ENCODE measurements around the gene PRR5.
"Not testable (repeated sequence)": the region's sequence is repeated elsewhere in the genome, so short reads cannot be mapped to it uniquely, and the experiment has no call there.

PRR5 gene

DNA sequence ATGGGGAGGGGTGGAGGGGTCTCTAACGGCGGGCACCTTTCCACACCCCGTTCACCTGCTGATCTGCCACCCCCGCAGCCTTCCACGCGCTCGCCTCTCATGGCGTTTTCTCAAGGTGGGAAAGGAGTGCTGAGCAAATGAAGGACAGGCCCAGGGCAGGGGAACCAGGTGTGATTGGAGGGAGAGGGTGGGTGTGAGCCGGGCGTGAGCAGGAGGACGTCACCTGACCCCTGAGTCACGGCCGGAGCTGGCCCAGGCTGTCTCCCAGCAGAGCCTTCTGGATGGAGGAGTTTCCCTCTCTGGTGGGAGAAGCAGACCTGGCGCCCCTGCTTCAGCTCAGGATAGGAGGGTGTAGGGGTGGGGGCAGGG is 36.3 kb downstream of the PRR5 start:
- H3K4me1 Mint-ChIP-seq (ENCODE audit: low read depth), result peaks cover 3% of the 10 kb centered on the region
- H3K9me3 Mint-ChIP-seq (ENCODE audit: low read depth), result no peaks in the 10 kb centered on the region
- H3K27ac Mint-ChIP-seq, result no peak overlapping the region
- no peak overlapping the region for H3K4me3 Mint-ChIP-seq
- H3K27me3 Mint-ChIP-seq, result no peaks in the 10 kb centered on the region
- no peaks in the 10 kb centered on the region for H3K36me3 Mint-ChIP-seq

DNA sequence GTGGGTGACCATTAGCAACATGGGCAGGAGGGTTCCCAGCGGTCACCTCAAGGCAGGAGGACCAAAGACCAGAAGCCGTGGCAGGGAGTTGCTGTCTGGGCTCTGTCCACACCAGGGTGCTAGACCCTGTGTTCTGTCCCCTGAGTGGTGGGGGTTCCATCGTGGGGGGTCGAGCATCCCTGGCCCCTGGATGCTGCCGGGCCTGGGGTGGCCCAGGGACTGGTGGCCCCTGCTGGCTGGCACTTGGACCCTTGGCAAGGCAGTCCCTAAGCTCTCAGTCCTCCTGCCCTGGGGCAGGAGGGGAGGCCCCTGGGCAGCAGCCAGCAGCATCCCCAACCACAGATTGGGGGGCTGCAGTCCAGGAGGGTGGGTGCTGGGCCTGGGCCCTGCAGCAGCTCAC is 37.0 kb downstream of the PRR5 start:
- no peaks in the 10 kb centered on the region for H3K9me3 Mint-ChIP-seq (ENCODE audit: low read depth)
- H3K27ac Mint-ChIP-seq, result no peak overlapping the region
- H3K4me3 Mint-ChIP-seq, result no peak overlapping the region
- H3K4me1 Mint-ChIP-seq (ENCODE audit: low read depth), result peaks cover 3% of the 10 kb centered on the region
- H3K27me3 Mint-ChIP-seq, result no peaks in the 10 kb centered on the region
- H3K36me3 Mint-ChIP-seq, result no peaks in the 10 kb centered on the region

DNA sequence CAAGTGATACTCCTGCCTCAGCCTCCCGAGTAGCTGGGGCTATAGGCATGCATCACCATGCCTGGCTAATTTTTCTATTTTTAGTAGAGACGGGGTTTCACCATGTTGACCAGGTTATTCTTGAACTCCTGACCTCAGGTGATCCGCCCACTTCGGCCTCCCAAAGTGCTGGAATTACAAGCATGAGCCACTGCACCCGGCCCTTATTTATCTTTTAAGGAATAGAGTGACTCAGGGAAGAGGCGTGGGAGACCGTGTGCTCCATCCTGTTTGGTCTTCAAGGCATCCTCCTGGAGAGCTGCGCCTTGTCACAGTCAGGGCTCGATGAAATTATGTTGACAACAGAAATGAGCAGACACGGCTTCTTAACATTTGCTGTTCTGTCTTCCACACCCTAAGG is 37.7 kb downstream of the PRR5 start:
- H3K4me3 Mint-ChIP-seq, H3K27me3 Mint-ChIP-seq, H3K36me3 Mint-ChIP-seq: not testable (repeated sequence)

DNA sequence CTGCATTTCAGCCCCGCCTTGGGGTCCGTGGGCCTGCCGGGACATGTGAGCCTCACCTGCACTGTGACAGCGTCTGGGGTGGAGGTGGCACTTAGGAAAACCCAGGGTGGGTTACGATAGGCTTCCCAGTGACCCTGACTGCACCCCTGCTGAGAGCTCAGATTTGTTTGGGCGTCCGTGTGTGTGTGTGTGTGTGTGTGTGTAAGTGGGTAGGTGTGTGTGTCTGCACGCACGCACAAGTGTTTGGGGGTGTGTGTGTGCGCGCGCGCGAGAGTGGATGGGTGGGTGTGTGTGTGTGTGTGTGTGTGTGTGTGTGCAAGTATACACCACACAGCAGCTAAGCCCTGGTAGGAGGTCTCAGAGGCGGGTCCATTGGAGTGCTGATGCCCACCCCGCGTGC is 38.3 kb downstream of the PRR5 start:
- no peak overlapping the region for H3K27ac Mint-ChIP-seq

More for the DNA sequence above, 37.7 kb downstream of the PRR5 start:
- not testable (repeated sequence) for H3K9me3 Mint-ChIP-seq (ENCODE audit: low read depth); H3K27ac Mint-ChIP-seq; H3K4me1 Mint-ChIP-seq (ENCODE audit: low read depth)

DNA sequence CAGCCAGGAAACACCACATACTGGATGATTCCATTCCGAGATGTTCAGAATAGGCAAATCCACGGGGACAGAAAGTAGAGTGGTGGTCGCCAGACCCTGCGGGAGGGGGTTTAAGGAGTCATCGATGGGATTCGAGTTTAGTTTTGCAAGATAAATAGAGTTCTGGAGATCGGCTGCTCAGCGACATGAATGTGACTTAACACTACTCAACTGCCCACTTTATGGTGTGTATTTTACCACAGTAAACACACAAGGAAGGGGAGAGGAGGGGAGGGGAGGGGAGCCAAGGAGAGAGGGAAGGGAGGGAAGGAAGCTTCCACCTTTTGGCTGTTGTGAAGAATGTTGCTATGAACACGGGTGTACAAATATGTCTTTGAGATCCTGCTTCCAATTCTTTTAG is 39.9 kb downstream of the PRR5 start:
- no peaks in the 10 kb centered on the region for H3K36me3 Mint-ChIP-seq
- H3K4me1 Mint-ChIP-seq (ENCODE audit: low read depth), result peaks cover 2% of the 10 kb centered on the region
- H3K27ac Mint-ChIP-seq, result no peak overlapping the region
- H3K4me3 Mint-ChIP-seq, result no peak overlapping the region
- H3K9me3 Mint-ChIP-seq (ENCODE audit: low read depth), result no peaks in the 10 kb centered on the region
- no peaks in the 10 kb centered on the region for H3K27me3 Mint-ChIP-seq

More for the DNA sequence above, 38.3 kb downstream of the PRR5 start:
- peaks cover 3% of the 10 kb centered on the region for H3K4me1 Mint-ChIP-seq (ENCODE audit: low read depth)
- H3K4me3 Mint-ChIP-seq, result no peak overlapping the region
- no peaks in the 10 kb centered on the region for H3K27me3 Mint-ChIP-seq
- H3K9me3 Mint-ChIP-seq (ENCODE audit: low read depth), result no peaks in the 10 kb centered on the region
- H3K36me3 Mint-ChIP-seq, result no peaks in the 10 kb centered on the region

DNA sequence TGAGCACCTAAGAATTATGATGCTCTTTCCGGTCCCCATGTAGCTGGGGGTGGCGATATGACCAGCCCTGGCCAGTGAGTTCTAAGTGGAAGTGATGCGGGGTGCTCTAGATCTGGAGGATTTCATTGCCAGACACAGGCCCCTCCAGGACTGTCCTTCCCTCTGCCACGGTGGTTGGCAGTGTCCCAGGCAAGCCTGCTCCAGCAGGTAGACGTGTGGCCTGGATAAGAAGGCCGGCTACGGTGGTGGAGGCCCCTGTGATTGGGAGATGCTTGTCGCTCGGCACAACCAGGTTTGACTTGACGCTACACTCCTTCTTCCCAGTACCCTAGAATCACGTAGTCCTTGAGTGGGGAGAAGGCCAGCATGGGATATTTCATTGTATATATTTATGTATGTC is 41.2 kb downstream of the PRR5 start:
- H3K27me3 Mint-ChIP-seq, result no peaks in the 10 kb centered on the region
- no peak overlapping the region for H3K27ac Mint-ChIP-seq
- peaks cover 2% of the 10 kb centered on the region for H3K4me1 Mint-ChIP-seq (ENCODE audit: low read depth)
- H3K4me3 Mint-ChIP-seq, result no peak overlapping the region
- no peaks in the 10 kb centered on the region for H3K36me3 Mint-ChIP-seq
- H3K9me3 Mint-ChIP-seq (ENCODE audit: low read depth), result no peaks in the 10 kb centered on the region

DNA sequence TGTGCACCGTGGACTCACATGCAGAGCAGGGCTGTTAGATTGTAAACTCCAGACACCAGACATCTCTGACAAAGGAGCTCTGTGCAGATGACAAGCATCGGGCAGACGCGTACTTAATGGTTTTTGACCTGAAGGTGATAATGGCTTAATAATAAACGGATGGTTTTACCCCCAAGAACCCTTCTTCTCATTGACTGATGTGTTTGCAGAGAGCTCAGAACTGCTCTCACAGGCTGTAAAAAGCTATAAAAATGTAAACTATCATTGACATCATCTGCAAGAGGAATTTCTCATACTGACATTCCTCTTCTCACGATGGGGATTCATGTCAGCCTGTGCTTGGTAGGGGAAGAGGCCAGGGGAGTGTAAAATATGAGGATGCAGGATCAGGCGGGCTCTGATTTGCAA is 41.8 kb downstream of the PRR5 start:
- Mint-ChIP-seq H3K9me3 (ENCODE audit: low read depth) (no peaks in the 10 kb centered on the region), H3K4me1 (ENCODE audit: low read depth) (peaks cover 2% of the 10 kb centered on the region), H3K27ac (no peak overlapping the region)

DNA sequence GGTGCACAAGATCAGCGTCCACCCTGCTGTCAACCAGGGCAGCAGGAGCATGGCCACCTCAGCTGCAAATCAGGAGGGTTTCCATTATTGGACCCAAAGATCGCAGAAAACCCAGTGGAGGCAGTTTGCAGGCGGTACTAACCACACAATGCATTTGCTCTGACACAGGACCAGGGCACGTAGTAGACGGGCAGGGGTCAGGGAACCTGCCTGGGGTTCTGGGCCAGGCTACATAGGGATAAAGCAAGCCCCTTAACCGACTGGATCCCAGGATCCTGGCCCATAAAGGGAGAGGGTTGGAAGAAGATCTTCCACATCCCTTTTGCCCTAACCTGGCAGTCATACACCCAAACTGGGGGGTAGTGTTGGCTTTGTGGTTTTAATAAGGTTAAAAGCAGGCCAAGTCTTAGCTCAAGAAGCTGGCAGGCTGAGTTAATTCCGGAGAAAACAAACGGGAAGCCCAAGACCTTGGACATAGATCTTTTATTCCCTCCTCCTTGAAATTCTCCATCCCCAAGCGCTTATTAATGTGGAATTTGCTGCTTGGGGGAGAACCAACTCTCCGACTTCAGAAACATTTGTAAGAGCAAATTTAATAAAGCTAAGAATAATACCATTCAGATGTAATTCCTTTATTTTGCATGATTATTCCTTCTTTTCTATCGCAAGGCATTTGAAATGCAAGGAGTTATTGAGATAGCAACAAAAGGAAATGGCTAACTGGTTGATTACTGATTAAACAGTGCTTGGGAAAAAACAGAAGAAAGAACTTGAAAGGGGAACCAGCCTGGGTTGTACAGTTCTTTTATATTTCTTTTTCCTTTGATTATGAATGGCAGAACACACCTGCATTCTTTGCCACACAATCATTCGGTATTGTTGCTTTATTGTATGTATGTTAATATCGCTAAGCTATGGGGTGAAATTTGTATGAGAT is 44.1 kb downstream of the PRR5 start:
- Mint-ChIP-seq H3K9me3 (ENCODE audit: low read depth) (no peaks in the 10 kb centered on the region), H3K36me3 (no peaks in the 10 kb centered on the region), H3K27me3 (peaks cover 3% of the 10 kb centered on the region), H3K4me3 (no peak overlapping the region), H3K27ac (no peak overlapping the region), H3K4me1 (ENCODE audit: low read depth) (peaks cover 2% of the 10 kb centered on the region)

More for the DNA sequence above, 41.8 kb downstream of the PRR5 start:
- H3K27me3 Mint-ChIP-seq, result no peaks in the 10 kb centered on the region
- no peak overlapping the region for H3K4me3 Mint-ChIP-seq
- H3K36me3 Mint-ChIP-seq, result no peaks in the 10 kb centered on the region

DNA sequence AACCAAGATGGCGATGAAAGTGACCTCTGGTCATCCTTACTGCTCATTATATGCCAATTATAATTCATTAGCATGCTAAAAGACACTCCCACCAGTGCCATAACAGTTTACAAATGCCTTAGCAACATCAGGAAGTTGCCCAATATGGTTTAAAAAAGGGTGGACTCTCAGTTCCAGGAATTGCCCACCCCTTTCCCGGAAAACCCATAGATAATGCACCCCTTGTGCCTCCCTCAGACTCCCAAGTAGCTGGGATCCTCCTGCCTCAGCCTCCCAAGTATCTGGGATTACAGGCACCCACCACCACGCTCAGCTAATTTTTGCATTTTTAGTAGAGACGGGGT is 45.8 kb downstream of the PRR5 start:
- H3K36me3 Mint-ChIP-seq; H3K4me3 Mint-ChIP-seq; H3K27me3 Mint-ChIP-seq; H3K27ac Mint-ChIP-seq; H3K4me1 Mint-ChIP-seq (ENCODE audit: low read depth); H3K9me3 Mint-ChIP-seq (ENCODE audit: low read depth): not testable (repeated sequence)

DNA sequence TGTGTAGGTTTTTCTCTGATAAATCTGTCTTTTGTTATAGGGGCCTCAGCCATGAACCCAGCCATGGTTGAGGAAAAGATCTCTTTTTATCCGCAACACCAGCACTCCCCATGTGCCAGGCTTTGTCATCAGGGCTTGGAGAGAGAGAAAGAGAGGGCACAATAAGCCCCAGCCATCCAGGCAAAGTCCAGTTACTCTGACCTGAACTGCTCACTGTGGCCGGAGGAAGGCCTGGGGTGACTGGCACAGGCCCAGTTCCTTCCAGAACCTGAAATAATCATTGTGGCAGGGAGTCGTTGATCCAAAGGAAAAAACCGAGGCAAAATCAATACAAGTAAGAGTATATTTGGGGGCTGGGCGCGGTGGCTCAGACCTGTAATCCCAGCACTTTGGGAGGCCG is 46.5 kb downstream of the PRR5 start:
- Mint-ChIP-seq H3K4me3 (no peak overlapping the region), H3K4me1 (ENCODE audit: low read depth) (peaks cover 8% of the 10 kb centered on the region), H3K27ac (no peak overlapping the region), H3K9me3 (ENCODE audit: low read depth) (no peaks in the 10 kb centered on the region), H3K36me3 (no peaks in the 10 kb centered on the region), H3K27me3 (peaks cover 3% of the 10 kb centered on the region)

DNA sequence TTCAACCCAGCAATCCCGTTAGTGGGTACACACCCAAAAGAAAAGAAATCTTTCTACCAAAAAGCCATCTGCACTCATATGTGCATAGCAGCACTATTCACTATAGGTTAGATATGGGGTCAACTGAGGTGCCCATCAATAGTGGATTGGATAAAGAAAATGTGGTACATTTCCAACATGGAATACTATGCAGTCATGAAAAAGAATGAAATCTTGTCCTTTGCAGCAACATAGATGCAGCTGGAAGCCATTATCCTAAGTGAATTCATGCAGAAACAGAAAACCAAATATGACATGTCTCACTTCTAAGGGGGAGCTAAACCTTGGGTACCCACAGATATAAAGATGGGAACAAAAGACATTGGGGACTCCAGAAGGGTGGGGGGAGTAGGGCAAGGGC is 48.5 kb downstream of the PRR5 start:
- Mint-ChIP-seq H3K9me3 (ENCODE audit: low read depth) (no peaks in the 10 kb centered on the region), H3K4me1 (ENCODE audit: low read depth) (peaks cover 8% of the 10 kb centered on the region), H3K27ac (no peak overlapping the region), H3K36me3 (no peaks in the 10 kb centered on the region), H3K4me3 (no peak overlapping the region), H3K27me3 (peaks cover 12% of the 10 kb centered on the region)

DNA sequence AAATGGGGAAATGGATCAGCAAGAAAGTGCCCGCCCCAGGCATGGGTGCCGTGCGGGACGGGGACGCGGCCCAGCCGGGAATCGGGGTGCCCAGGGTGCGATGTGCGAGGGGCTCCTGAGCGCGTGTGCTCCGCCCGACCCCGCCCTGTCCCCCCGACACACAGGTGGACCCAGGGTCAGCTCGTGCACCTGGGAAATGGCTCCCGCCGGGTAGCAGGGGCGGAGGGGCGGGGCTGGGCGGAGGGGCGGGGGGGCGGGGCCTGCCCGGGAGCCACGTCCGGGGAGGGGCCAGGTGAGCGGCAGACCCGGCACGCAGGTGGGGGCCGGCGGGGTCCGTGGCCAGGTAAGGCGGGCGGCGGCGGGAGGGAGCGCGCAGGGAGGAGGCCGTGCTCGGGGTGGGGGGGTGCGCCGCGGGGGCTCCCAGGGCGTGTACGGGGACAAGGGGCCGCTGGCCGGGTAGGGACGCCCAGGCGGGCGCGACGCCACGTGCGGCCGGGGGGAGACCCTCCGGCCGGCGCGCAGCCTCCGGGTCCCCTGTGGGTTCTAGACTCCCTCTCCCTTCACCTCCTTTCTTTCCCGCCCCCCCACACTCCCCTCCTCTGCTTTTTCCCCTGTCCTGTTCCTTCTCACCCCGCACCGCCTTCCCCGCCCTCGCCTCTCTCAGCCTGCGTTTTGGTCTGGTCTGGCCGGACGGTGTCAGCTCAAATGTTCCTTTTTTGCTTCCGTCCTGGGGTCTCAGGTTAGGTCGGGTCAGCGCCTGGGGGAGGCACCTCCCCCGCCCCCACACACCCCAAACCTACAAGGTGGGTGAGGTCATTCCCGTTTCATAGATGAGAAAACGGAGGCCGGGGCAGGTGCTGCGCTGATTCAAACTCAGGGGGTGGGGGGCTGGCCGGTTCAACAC is 50.5 kb downstream of the PRR5 start, which contains the start of gene ARHGAP8:
TSS of gene ARHGAP8 (plus strand) at position 291 of the 904 bp plus-strand sequence. CDS start 33,953 bp downstream, outside the sequence.
- Mint-ChIP-seq H3K4me3 (peak within 1 kb of the TSS; percentile 78), H3K27ac (no peak within 1 kb of the TSS)

DNA sequence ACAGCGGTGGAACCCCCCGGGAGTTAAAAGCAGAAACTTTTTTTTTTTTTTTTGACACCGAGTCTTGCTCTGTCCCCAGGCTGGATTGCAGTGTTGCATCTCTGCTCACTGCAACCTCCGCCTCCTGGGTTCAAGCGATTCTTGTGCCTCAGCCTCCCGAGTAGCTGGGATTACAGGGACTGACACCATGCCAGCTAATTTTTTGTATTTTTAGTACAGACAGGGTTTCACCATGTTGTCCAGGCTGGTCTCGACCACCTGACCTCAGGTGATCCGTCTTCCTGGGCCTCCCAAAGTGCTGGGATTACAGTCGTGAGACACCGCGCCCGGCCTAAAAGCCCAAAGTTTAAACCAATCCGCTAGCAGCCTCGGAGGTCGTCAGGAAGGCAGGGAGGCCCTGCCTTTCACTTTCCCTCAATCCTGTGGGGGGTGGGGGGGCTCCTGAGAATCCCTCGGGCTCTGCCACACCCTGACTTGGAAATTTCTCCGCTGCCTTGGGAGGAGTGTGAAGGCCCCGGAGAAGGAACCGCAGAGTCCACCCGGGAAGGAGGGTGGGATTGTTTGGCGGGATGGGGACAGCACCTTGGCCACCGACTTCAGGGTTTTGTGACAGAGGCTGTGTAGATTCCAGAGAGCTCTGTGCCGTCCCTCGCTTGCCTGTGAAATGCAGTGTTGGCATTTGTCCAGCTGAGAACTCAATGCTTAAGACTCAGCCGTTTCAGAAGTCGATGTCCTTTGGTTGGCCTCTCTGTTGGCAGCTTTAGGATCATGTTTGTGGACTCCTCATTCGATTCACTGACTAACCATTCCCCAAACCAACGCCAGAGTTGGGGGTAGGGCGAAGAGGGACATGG is 51.4 kb downstream of the PRR5 start:
- H3K4me3 Mint-ChIP-seq, result peak overlapping the region; percentile 78
- no peaks in the 10 kb centered on the region for H3K36me3 Mint-ChIP-seq
- peaks cover 6% of the 10 kb centered on the region for H3K4me1 Mint-ChIP-seq (ENCODE audit: low read depth)
- H3K27ac Mint-ChIP-seq, result no peak overlapping the region
- peaks cover 16% of the 10 kb centered on the region for H3K27me3 Mint-ChIP-seq
- H3K9me3 Mint-ChIP-seq (ENCODE audit: low read depth), result no peaks in the 10 kb centered on the region

More for the DNA sequence above, 50.5 kb downstream of the PRR5 start, which contains the start of gene ARHGAP8:
- H3K9me3 Mint-ChIP-seq (ENCODE audit: low read depth), result no peaks in the 10 kb centered on the region
- H3K36me3 Mint-ChIP-seq, result no peaks in the 10 kb centered on the region
- H3K4me1 Mint-ChIP-seq (ENCODE audit: low read depth), result peaks cover 6% of the 10 kb centered on the region
- H3K27me3 Mint-ChIP-seq, result peaks cover 16% of the 10 kb centered on the region

DNA sequence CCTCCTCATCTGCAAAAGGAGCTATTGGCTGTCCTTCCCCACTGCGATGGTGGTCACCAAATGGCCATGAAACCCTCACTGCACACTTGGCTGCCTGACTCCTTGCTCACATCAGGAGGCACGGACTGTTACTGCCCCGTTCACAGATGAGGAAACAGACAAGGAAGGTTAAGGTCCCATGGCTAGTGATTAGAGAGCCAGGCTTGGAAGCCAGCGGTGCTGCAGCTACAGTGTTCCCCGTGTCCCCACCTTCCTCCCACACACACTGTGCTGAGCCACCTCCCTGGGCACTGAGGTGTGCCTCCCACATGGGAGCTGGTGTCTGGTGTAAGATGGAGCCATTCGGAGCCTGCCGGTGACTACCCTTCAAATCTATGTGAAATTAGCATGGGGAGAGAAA is 53.0 kb downstream of the PRR5 start:
- Mint-ChIP-seq H3K9me3 (ENCODE audit: low read depth) (no peaks in the 10 kb centered on the region), H3K36me3 (peaks cover 2% of the 10 kb centered on the region), H3K4me1 (ENCODE audit: low read depth) (peaks cover 6% of the 10 kb centered on the region), H3K27ac (no peak overlapping the region), H3K4me3 (no peak overlapping the region), H3K27me3 (peaks cover 17% of the 10 kb centered on the region)
